Lung (tissue), 12 donors: ENCODE data around the gene CFAP20DC. TPM values are rescaled to one million over a fixed set of nuclear protein-coding genes. Genes with fewer than 3 reads are reported as not detected.

Source experiments
- ATAC-seq: fragments of 200-7000 bp; cut with Tn5 transposase; one replicate; pipeline ENCODE4 v1.9.1; 2020; ENCODE audit warnings: moderate number of reproducible peaks; ENCODE audit not compliant: insufficient read depth, low FRiP score
- DNase-seq, 3 donors: peaks; one replicate each; pipeline ENCODE4 v3.0.0-alpha.2; 2013 to 2017
- H3K27ac ChIP-seq, 2 donors: one replicate each; pipeline ENCODE4 v1.5.1; 2013; ENCODE audit warnings: mild to moderate bottlenecking in 2 of 2, moderate library complexity in 2 of 2, control low read depth in 1 of 2, inconsistent platforms in 1 of 2, low read depth in 1 of 2, low read length in 1 of 2
- H3K27me3 ChIP-seq, 3 donors: one replicate each; pipeline ENCODE4 v1.5.1; 2013; ENCODE audit warnings: low read length in 2 of 3; ENCODE audit not compliant: control insufficient read depth in 3 of 3, insufficient read depth in 3 of 3
- H3K36me3 ChIP-seq, 4 donors: one replicate each; pipeline ENCODE4 v1.5.1; 2013; ENCODE audit warnings: low read length in 4 of 4, mild to moderate bottlenecking in 1 of 4, moderate library complexity in 1 of 4; ENCODE audit not compliant: control insufficient read depth in 4 of 4, insufficient read depth in 4 of 4
- H3K4me1 ChIP-seq, 5 donors: one replicate each; pipeline ENCODE4 v1.5.1; 2013; ENCODE audit warnings: low read length in 5 of 5, mild to moderate bottlenecking in 2 of 5, moderate library complexity in 1 of 5; ENCODE audit not compliant: control insufficient read depth in 5 of 5, insufficient read depth in 5 of 5
- H3K4me3 ChIP-seq: one replicate; pipeline ENCODE4 v1.5.1; 2013; ENCODE audit warnings: mild to moderate bottlenecking, control low read depth, moderate library complexity
- H3K9ac ChIP-seq, 2 donors: one replicate each; pipeline ENCODE4 v1.5.1; 2013; ENCODE audit warnings: low read length in 2 of 2, control low read depth in 1 of 2; ENCODE audit not compliant: insufficient read depth in 1 of 2
- H3K9me3 ChIP-seq, 4 donors: one replicate each; pipeline ENCODE4 v1.5.1; 2013; ENCODE audit warnings: low read length in 3 of 4, mild to moderate bottlenecking in 1 of 4, moderate library complexity in 1 of 4; ENCODE audit not compliant: control insufficient read depth in 4 of 4, insufficient read depth in 3 of 4
- WGBS, 2 donors: extraction: QIAGEN DNeasy Blood & Tissue Kit; methylation state at CpG; one replicate each; pipeline ENCODE4 v1.1.7; 2013; 5-methylcytosine and 5-hydroxymethylcytosine counted together
- polyA plus RNA-seq, 2 donors: library from polyadenylated mRNA; stranded (reverse); fragments of 200-250 nt; gene quantifications; one replicate each; pipeline ENCODE4 v1.2.1, GENCODE V29; 2013
- total RNA-seq, 2 donors: library from RNA; depleted of rRNA in 1 of 2; stranded (reverse); fragments of >200 nt in 1 of 2; gene quantifications; one replicate each; pipeline ENCODE4 v1.2.1, GENCODE V29; 2014 to 2021
- TF ChIP-seq, protein P1 (sequence below): IDR thresholded peaks from 2 replicates; pipeline ENCODE4 v1.5.1; 2012; ENCODE audit warnings: mild to moderate bottlenecking; ENCODE audit errors: control extremely low read depth, extremely low read depth
- donor health status: control.
- donor health status: control.
- donor health status: Bipolar disorder and iron deficiency.
- donor health status: healthy.
- donor health status: DM: yes; HTN: yes; CAD: no.

Gene CFAP20DC
- total and polyA plus RNA-seq, 4 donors, result 0.47 to 5.4 (median 1.5) TPM

DNA sequence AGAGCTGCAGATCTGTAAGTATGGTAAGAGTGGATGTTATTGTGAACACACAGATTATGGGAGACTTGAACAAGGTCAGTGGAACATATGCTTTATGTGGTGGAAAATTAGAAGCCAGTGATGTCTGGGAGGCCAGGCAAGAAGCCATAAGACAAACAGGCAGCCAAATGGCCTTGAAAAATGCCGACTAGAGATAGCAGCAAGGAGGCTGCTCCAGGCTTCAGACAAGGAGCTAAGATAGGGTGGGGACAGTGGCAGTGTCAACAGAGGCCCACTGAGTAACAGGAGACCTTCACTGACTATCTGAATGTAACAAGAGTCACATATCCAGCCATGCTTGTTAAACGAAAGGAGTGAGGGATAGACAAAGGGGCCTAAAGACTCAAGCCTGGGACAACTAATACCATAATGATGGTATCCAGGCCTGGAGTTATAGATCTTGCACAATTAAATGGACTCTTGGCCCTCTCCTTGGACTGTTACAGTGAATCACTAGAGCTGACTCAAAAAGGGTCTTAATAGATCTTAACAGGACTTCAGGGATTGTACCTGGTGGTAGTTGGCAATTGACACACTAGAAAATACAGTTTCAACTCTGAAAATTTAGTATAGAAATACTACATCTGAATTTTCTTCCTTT, 50.6 kb downstream of the CFAP20DC start:
- no peak for ATAC-seq
- TF ChIP-seq, protein P1, sequence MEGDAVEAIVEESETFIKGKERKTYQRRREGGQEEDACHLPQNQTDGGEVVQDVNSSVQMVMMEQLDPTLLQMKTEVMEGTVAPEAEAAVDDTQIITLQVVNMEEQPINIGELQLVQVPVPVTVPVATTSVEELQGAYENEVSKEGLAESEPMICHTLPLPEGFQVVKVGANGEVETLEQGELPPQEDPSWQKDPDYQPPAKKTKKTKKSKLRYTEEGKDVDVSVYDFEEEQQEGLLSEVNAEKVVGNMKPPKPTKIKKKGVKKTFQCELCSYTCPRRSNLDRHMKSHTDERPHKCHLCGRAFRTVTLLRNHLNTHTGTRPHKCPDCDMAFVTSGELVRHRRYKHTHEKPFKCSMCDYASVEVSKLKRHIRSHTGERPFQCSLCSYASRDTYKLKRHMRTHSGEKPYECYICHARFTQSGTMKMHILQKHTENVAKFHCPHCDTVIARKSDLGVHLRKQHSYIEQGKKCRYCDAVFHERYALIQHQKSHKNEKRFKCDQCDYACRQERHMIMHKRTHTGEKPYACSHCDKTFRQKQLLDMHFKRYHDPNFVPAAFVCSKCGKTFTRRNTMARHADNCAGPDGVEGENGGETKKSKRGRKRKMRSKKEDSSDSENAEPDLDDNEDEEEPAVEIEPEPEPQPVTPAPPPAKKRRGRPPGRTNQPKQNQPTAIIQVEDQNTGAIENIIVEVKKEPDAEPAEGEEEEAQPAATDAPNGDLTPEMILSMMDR, result no peak
- peaks cover 0 to 3% (median 0%) of the 10 kb centered on the region in 5 donors for H3K4me1 ChIP-seq
- no peak for DNase-seq
- H3K9me3 ChIP-seq, result no peaks in the 10 kb centered on the region
- no peaks in the 10 kb centered on the region for H3K36me3 ChIP-seq
- H3K9ac ChIP-seq, result no peak overlapping the region
- H3K4me3 ChIP-seq, result no peak overlapping the region
- H3K27me3 ChIP-seq, result no peaks in the 10 kb centered on the region
- WGBS, 2 donors, result 83 to 90% methylated on average over 2 of the region's 2 CpGs
- H3K27ac ChIP-seq, result no peak overlapping the region

DNA sequence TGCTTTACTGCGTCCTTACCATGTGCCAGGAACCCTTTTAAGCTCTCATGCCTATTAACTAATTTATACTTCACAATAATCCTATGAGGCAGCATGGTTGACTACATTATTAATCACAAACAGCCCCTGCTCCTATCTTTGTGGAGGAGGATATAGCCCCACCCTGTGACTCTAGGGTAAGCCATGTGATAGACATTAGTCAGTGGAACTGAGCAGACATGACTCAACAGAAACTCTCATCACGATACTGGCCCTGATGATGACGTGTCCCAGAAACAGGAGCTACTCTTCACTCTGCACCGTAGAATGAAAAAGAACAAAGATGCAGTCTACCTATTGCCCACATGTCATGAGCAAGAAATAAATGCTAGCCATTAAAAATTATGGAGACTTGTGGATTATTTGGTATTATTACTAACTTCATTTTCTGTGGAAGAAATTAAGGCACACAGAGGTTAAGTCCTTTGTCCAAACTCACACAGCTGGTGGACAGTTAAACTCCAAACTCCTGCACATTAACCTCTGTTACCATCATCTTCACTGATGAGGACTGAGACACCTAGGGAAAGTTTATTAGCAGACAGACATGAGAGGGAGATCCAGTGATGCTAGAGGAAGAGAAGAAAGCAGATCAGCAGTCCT, 51.2 kb downstream of the CFAP20DC start:
- ATAC-seq, result no peak
- Histone ChIP-seq H3K9me3 (no peaks in the 10 kb centered on the region), H3K27ac (no peak overlapping the region), H3K4me3 (no peak overlapping the region), H3K36me3 (no peaks in the 10 kb centered on the region), H3K27me3 (no peaks in the 10 kb centered on the region), H3K9ac (no peak overlapping the region), H3K4me1 (peaks cover 0 to 3% (median 0%) of the 10 kb centered on the region in 5 donors)
- TF ChIP-seq, protein P1, result no peak
- WGBS, 2 donors, result 74% methylated on average over 4 of the region's 4 CpGs
- no peak for DNase-seq

DNA sequence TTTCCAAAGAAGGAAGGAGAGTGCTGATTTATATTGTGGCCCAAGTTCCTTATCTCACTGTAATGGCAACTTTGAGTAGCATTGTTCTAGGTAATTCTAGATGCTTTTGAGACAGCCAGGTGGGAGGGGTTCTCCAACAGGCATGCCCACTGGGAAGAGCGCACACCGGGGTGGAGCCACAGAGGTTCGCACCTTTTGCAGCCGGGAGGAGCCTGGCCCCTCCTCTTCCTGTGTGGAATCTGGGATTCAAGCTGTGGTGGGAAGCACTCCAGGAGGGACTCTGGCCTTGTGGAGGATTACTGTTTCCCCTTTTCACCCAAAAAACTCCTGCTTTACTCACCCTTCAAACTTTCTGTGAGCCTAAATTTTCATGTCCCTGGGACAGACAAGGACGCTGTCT, 53.1 kb downstream of the CFAP20DC start:
- Histone ChIP-seq H3K36me3 (no peaks in the 10 kb centered on the region), H3K4me1 (peaks cover 0 to 3% (median 0%) of the 10 kb centered on the region in 5 donors), H3K4me3 (no peak overlapping the region), H3K9me3 (no peaks in the 10 kb centered on the region), H3K27me3 (no peaks in the 10 kb centered on the region), H3K27ac (no peak overlapping the region), H3K9ac (no peak overlapping the region)
- ATAC-seq, result no peak
- TF ChIP-seq, protein P1, result no peak
- 82 to 91% methylated on average over 5 of the region's 5 CpGs for WGBS, 2 donors
- DNase-seq, result no peak
